Measurements from ENCODE around the gene SLX4. TPM values are rescaled to one million over a fixed set of nuclear protein-coding genes. Genes with fewer than 3 reads are reported as not detected.

Gene SLX4
- total and polyA plus RNA-seq, 2 donors (not counting 3 experiments of a cell fraction or from before 2014, with no cell fraction given), result 2.9 to 8.9 TPM

- H3K4me2 ChIP-seq (ENCODE audit: insufficient read depth, low read length), result no peak overlapping the region
- no peak overlapping the region for H3K9ac ChIP-seq (replicated peaks; ENCODE audit: extremely low read depth, insufficient read depth, low read length)
- H3K79me2 ChIP-seq (ENCODE audit: control insufficient read depth, insufficient read depth, low read length), result no peaks in the 10 kb centered on the region
- H3K4me1 ChIP-seq (ENCODE audit: control insufficient read depth, extremely low read depth, insufficient read depth, low read length), result peaks cover 10% of the 10 kb centered on the region
- no peaks in the 10 kb centered on the region for H3K9me3 ChIP-seq (replicated peaks; ENCODE audit: control insufficient read depth, insufficient read depth, low read length)
- no peaks in the 10 kb centered on the region for H3K27me3 ChIP-seq (ENCODE audit: control insufficient read depth in 2 of 2, insufficient read depth in 2 of 2, low read length in 2 of 2)
- H3K4me3 ChIP-seq (replicated peaks in 1 of 3; ENCODE audit: insufficient read depth in 1 of 3, low read depth in 1 of 3, low read length in 3 of 3), result no peak overlapping the region
- H3K9me1 ChIP-seq (replicated peaks; ENCODE audit: control insufficient read depth, extremely low read depth, insufficient read depth, low read length), result no peaks in the 10 kb centered on the region
- H3K27ac ChIP-seq (ENCODE audit: insufficient read depth, low read depth, low read length), result no peak overlapping the region
- CTCF ChIA-PET, result interaction anchor here (1.3 kb wide), 1 partner anchor 13 kb away, joined by 4 read pairs; no protein-coding TSS in a partner anchor
- intact Hi-C loops (cut with micrococcal nuclease), result no loop called here
- TF ChIP-seq GATA2 (IDR thresholded peaks at IDR 0.05; ENCODE audit: insufficient read depth, insufficient read length, low read depth, low read length) (no peak), POLR2A (IDR thresholded peaks at IDR 0.05; ENCODE audit: low read depth, low read length) (no peak), MYC (IDR thresholded peaks at IDR 0.05; ENCODE audit: low read depth, low read length) (no peak), CTCF (IDR thresholded peaks at IDR 0.05; ENCODE audit: extremely low read depth in 1 of 2, insufficient read depth in 1 of 2, low read depth in 1 of 2, low read length in 2 of 2) (no peak), JUN (IDR thresholded peaks at IDR 0.05; ENCODE audit: borderline replicate concordance, insufficient read depth, insufficient read length, low read depth) (no peak), EZH2 (IDR thresholded peaks at IDR 0.05; ENCODE audit: borderline replicate concordance, low read depth, low read length, severe bottlenecking) (no peak), POLR2AphosphoS5 (IDR thresholded peaks at IDR 0.05; ENCODE audit: insufficient read depth, low read depth, low read length) (no peak), FOS (IDR thresholded peaks at IDR 0.05; ENCODE audit: borderline replicate concordance, insufficient read depth, low read length) (no peak), MAX (IDR thresholded peaks at IDR 0.05; ENCODE audit: insufficient read depth, insufficient read length) (no peak)
- H2AFZ ChIP-seq (ENCODE audit: low read depth, low read length), result no peak overlapping the region
- no peaks in the 10 kb centered on the region for H4K20me1 ChIP-seq (replicated peaks; ENCODE audit: control insufficient read depth, extremely low read depth, insufficient read depth, low read length)
- dilution Hi-C loops (cut with MboI; ENCODE audit: extremely low pct_ligation_motif_present, low sequenced_read_pairs), result no loop called here
- BruUV-seq (replicated peaks), result no TSS peak
- peaks cover 0 to 2% of the 10 kb centered on the region in 2 experiments for H3K36me3 ChIP-seq (ENCODE audit: control insufficient read depth in 2 of 2, extremely low read depth in 1 of 2, insufficient read depth in 2 of 2, low read length in 2 of 2)
- no peak for DNase-seq (ENCODE audit: low read depth, low spot score)
- FAIRE-seq, result no peak
- POLR2A ChIA-PET, result no interaction called here
Measured at GRCh38 chr16:3640632-3641501, 29.5 kb upstream of the SLX4 start.
